ENCODE measurements around the gene BAG2. TPM values are rescaled to one million over a fixed set of nuclear protein-coding genes. Genes with fewer than 3 reads are reported as not detected.

Gene BAG2
- total and polyA plus RNA-seq, 9 donors = 9.4 to 18.2 (median 13.4) TPM

DNA sequence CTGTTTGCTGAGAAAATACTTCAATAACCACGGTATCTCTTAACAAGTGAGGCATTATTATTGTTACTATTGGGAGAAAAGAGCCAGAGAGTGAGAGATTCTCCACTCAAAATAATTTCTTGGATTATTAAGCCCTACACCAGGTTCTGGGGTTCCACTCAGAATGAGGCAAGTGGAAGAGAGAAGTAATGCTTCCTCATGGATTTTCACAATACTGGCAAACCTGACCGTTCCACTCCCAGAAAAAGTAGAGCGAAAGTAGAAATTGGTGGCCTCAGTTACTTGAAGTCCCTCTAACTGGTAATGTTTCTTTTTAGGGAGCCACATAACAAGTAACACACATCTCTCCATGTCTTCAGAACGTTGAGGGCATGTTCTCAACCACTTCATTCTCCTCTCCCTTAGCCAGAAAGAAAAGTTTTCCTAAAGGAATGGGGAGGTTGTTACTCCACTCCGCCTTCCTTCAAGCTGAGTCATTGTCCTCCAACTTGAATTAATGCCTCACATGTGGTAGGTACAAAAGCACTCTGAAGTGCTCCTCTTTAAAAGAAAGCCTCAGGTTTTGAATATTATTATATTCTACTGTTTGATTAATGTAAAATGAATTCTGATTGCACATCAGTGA is 1.9 kb downstream of the BAG2 start:
- H3K36me3 ChIP-seq = no peaks in the 10 kb centered on the region
- 10 to 14% (median 11%) methylated on average over 5 of the region's 5 CpGs for WGBS, 3 donors
- no peaks in the 10 kb centered on the region for H3K9me3 ChIP-seq
- peak overlapping the region; percentile 75 for H3K4me3 ChIP-seq
- H3K27ac ChIP-seq = peak overlapping the region; percentile 83 to 96
- peak in 1 of 5 donors; percentile 32 for DNase-seq
- H3K4me1 ChIP-seq (ENCODE audit: insufficient read depth) = peaks cover 9% of the 10 kb centered on the region
- H3K27me3 ChIP-seq = no peaks in the 10 kb centered on the region
- intact Hi-C loops (cut with DNase I) = no loop called here
- no peak for TF ChIP-seq EP300 (IDR thresholded peaks at IDR 0.05)
- TF ChIP-seq POLR2A (IDR thresholded peaks at IDR 0.05) = no peak
- TF ChIP-seq, protein P1, sequence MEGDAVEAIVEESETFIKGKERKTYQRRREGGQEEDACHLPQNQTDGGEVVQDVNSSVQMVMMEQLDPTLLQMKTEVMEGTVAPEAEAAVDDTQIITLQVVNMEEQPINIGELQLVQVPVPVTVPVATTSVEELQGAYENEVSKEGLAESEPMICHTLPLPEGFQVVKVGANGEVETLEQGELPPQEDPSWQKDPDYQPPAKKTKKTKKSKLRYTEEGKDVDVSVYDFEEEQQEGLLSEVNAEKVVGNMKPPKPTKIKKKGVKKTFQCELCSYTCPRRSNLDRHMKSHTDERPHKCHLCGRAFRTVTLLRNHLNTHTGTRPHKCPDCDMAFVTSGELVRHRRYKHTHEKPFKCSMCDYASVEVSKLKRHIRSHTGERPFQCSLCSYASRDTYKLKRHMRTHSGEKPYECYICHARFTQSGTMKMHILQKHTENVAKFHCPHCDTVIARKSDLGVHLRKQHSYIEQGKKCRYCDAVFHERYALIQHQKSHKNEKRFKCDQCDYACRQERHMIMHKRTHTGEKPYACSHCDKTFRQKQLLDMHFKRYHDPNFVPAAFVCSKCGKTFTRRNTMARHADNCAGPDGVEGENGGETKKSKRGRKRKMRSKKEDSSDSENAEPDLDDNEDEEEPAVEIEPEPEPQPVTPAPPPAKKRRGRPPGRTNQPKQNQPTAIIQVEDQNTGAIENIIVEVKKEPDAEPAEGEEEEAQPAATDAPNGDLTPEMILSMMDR (IDR thresholded peaks at IDR 0.05) = no peak

DNA sequence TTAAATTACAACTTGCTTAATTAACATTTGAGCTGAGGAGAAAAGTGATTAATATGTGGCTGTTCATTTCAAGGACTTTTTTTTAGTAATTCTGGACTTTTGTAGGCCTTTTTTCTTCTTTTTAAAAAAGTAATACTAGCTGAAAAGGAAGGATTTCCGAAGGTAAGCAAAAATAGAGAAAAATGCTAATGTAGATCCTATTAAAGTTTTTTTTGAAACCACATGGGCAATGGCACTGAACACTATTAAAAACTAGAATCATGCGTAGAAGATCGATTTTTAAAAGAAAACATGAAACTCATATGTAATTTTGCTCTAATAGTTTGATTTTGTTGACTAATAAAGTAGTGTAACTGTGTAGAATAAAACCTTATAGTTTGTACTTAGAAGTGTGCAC is 2.4 kb downstream of the BAG2 start:
- peaks cover 9% of the 10 kb centered on the region for H3K4me1 ChIP-seq (ENCODE audit: insufficient read depth)
- intact Hi-C loops (cut with DNase I) = no loop called here
- no peak for DNase-seq
- H3K36me3 ChIP-seq = no peaks in the 10 kb centered on the region
- TF ChIP-seq, protein P1 (IDR thresholded peaks at IDR 0.05) = no peak
- TF ChIP-seq POLR2A (IDR thresholded peaks at IDR 0.05) (no peak), EP300 (IDR thresholded peaks at IDR 0.05) (no peak)
- H3K4me3 ChIP-seq = peak overlapping the region; percentile 75
- WGBS, 3 donors = 18 to 36% (median 22%) methylated on average over 3 of the region's 3 CpGs
- H3K27ac ChIP-seq = peak overlapping the region in 1 of 2 donors; percentile 96
- no peaks in the 10 kb centered on the region for H3K27me3 ChIP-seq
- H3K9me3 ChIP-seq = no peaks in the 10 kb centered on the region

DNA sequence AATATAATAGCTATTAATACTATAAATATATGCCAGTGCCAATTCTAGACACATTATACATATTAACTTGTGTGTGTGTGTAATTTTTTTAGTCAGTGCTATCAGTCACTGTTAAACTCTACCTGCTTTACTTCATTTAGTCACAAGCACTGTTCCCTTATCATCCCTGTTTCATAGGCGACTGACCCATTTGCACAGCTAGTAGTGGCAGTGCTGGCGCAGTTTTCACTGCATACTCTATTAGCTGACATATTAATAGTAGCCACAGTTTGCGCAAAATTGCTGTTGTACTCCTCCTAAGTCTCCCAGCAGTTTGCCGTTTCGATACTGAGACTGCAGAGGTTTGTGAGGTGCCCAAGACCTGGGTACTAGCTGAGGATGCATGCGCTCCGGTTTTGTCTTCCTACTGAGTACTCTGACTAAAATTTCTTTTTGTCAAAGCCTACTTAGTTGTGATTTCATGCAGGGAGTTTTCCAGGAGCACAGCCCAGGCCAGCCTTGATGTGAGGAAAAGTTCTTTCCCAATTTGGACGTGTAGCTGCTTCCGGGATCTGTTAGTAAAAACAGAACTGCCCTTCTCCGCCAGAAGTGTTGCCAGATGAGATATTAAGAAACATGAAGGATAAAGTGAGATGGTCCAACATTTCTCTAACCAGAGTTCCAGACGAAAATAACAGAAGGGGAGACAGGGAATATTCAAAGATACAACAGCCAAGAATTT is 5.6 kb downstream of the BAG2 start:
- Histone ChIP-seq H3K27ac (peak overlapping the region; percentile 40 to 96), H3K4me3 (peak overlapping the region; percentile 9), H3K4me1 (ENCODE audit: insufficient read depth) (peaks cover 9% of the 10 kb centered on the region), H3K27me3 (no peaks in the 10 kb centered on the region), H3K9me3 (no peaks in the 10 kb centered on the region), H3K36me3 (no peaks in the 10 kb centered on the region)
- TF ChIP-seq, protein P1 (IDR thresholded peaks at IDR 0.05) = no peak
- TF ChIP-seq EP300 (IDR thresholded peaks at IDR 0.05) (no peak), POLR2A (IDR thresholded peaks at IDR 0.05) (no peak)
- DNase-seq = peak; percentile 62 to 76 (median 68)
- intact Hi-C loops (cut with DNase I) = no loop called here
- WGBS, 3 donors = 14 to 18% (median 14%) methylated on average over 11 of the region's 11 CpGs

DNA sequence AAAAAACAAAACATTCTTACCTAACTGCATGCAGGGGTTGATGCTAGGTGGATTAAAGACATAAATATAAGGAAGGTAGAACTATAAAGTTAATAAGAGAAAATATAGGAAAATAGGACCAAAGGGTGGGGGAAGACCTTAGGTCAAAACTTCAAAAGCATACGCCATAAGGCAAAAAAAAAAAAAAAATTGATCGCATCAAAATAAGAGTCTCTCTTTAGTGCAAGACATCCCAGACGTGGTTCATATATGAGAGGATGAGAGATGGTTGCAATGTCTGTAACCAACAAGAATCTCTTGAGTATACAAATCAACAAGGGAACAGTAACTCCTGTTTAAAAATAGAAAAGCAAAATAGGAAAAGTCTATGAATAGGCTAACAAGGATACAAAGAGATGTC is 8.5 kb downstream of the BAG2 start:
- intact Hi-C loops (cut with DNase I) = no loop called here
- H3K27ac ChIP-seq = no peak overlapping the region
- H3K27me3 ChIP-seq = no peaks in the 10 kb centered on the region
- no peaks in the 10 kb centered on the region for H3K36me3 ChIP-seq
- H3K4me1 ChIP-seq (ENCODE audit: insufficient read depth) = peaks cover 9% of the 10 kb centered on the region
- no peak for DNase-seq
- no peak for TF ChIP-seq EP300 (IDR thresholded peaks at IDR 0.05)
- H3K9me3 ChIP-seq = no peaks in the 10 kb centered on the region
- WGBS, 3 donors = 87 to 95% (median 88%) methylated on average over 3 of the region's 3 CpGs
- no peak overlapping the region for H3K4me3 ChIP-seq

DNA sequence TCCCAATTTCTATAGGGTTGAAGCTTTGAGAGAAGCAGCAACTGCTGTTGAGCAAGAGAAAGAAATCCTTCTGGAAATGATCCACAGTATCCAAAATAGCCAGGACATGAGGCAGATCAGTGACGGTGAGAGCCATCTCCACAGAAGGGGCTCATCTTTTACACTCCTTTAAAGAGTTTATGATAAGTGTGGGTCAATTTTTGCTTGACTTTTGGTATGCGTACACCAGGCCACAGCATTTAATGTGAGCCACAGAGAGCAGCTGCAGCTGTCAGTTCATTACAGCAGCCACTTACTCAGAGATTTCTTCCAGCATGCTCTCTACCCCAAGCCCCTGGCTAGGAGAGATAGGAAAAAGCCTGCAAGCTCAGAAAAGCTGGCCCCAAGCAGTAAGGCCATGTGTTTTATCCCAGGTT is 9.9 kb downstream of the BAG2 start:
- TF ChIP-seq POLR2A (IDR thresholded peaks at IDR 0.05) = no peak
- TF ChIP-seq, protein P1 (IDR thresholded peaks at IDR 0.05) = no peak
- no peak for TF ChIP-seq EP300 (IDR thresholded peaks at IDR 0.05)
- DNase-seq = no peak
- 64 to 76% (median 69%) methylated on average over 2 of the region's 2 CpGs for WGBS, 3 donors
- H3K27ac ChIP-seq = no peak overlapping the region
- H3K27me3 ChIP-seq = no peaks in the 10 kb centered on the region
- peaks cover 4% of the 10 kb centered on the region for H3K4me1 ChIP-seq (ENCODE audit: insufficient read depth)
- H3K36me3 ChIP-seq = no peaks in the 10 kb centered on the region
- H3K9me3 ChIP-seq = no peaks in the 10 kb centered on the region
- no peak overlapping the region for H3K4me3 ChIP-seq
- intact Hi-C loops (cut with DNase I) = no loop called here
